HepG2 (cell line): ENCODE measurements around the gene CSHL1.
"Not testable (repeated sequence)": the region's sequence is repeated elsewhere in the genome, so short reads cannot be mapped to it uniquely, and the experiment has no call there.

Experiments
- ARNT2 ChIP-seq: sonication (generic); formaldehyde crosslinking; IDR thresholded peaks from 2 replicates; pipeline ENCODE4 v1.8.0; 2022; ENCODE audit warnings: mild to moderate bottlenecking, low read depth, missing genetic modification reagents, moderate library complexity
- BHLHE40 ChIP-seq: IDR thresholded peaks from 2 replicates; pipeline ENCODE4 v1.6.1; 2011; ENCODE audit warnings: low read length, improper control_type of control experiment
- E2F1 ChIP-seq: sonication (generic); formaldehyde crosslinking; IDR thresholded peaks from 2 replicates; pipeline ENCODE4 v1.5.0; 2020; ENCODE audit warnings: missing genetic modification reagents
- EP300 ChIP-seq, 3 experiments: sonication (generic) in 1 of 3; formaldehyde crosslinking in 1 of 3; IDR thresholded peaks; 2 replicates each; pipeline versions ENCODE4 v1.5.1 to v1.6.1; 2011 to 2020; ENCODE audit warnings: low read depth in 2 of 3, low read length in 2 of 3, borderline replicate concordance in 1 of 3, improper control_type of control experiment in 1 of 3, mild to moderate bottlenecking in 1 of 3, missing genetic modification reagents in 1 of 3, moderate library complexity in 1 of 3
- EZH2 ChIP-seq: conservative IDR thresholded peaks from 2 replicates; pipeline ENCODE4 v1.6.1; 2012; ENCODE audit warnings: mild to moderate bottlenecking, low read depth, low read length, moderate library complexity
- POLR2A ChIP-seq, 2 experiments: IDR thresholded peaks; 2 replicates each; pipeline ENCODE4 v1.6.1; 2011; ENCODE audit warnings: low read depth in 2 of 2, low read length in 2 of 2, mild to moderate bottlenecking in 1 of 2, moderate library complexity in 1 of 2; ENCODE audit not compliant: insufficient read depth in 1 of 2
- POLR2AphosphoS5 ChIP-seq: IDR thresholded peaks from 2 replicates; pipeline ENCODE4 v1.6.1; 2012; ENCODE audit warnings: low read depth, low read length
- STAG1 ChIP-seq: sonication (generic); formaldehyde crosslinking; IDR thresholded peaks from 2 replicates; pipeline ENCODE4 v1.4.0; 2020; ENCODE audit warnings: missing genetic modification reagents
- TBX3 ChIP-seq: fragments of 450-650 bp; IDR thresholded peaks from 2 replicates; pipeline ENCODE4 v1.6.1; 2017; ENCODE audit warnings: antibody characterized with exemption, mild to moderate bottlenecking, inconsistent platforms, borderline replicate concordance
- TOE1 ChIP-seq: sonication (generic); formaldehyde crosslinking; IDR thresholded peaks from 2 replicates; pipeline ENCODE4 v1.4.0; 2020; ENCODE audit warnings: mild to moderate bottlenecking, missing genetic modification reagents
- ZNF501 ChIP-seq: sonication (generic); formaldehyde crosslinking; IDR thresholded peaks from 2 replicates; pipeline ENCODE4 v1.5.1; 2020; ENCODE audit warnings: mild to moderate bottlenecking, moderate library complexity, missing genetic modification reagents
- ZNF709 ChIP-seq: sonication (generic); formaldehyde crosslinking; IDR thresholded peaks from 2 replicates; pipeline ENCODE4 v1.5.0; 2020; ENCODE audit warnings: mild to moderate bottlenecking, missing genetic modification reagents
- TF ChIP-seq, protein P1 (sequence below): sonication (generic); formaldehyde crosslinking; IDR thresholded peaks from 2 replicates; pipeline ENCODE4 v1.5.0; 2020; ENCODE audit warnings: mild to moderate bottlenecking, missing genetic modification reagents, moderate library complexity
- TF ChIP-seq, protein P2 (sequence below): sonication (generic); formaldehyde crosslinking; IDR thresholded peaks from 2 replicates; pipeline ENCODE4 v1.4.0; 2020; ENCODE audit warnings: missing genetic modification reagents, borderline replicate concordance

GRCh38 chr17:63881337-63881736 lies 29.7 kb downstream of the CSHL1 start:
- TF ChIP-seq, protein P1, sequence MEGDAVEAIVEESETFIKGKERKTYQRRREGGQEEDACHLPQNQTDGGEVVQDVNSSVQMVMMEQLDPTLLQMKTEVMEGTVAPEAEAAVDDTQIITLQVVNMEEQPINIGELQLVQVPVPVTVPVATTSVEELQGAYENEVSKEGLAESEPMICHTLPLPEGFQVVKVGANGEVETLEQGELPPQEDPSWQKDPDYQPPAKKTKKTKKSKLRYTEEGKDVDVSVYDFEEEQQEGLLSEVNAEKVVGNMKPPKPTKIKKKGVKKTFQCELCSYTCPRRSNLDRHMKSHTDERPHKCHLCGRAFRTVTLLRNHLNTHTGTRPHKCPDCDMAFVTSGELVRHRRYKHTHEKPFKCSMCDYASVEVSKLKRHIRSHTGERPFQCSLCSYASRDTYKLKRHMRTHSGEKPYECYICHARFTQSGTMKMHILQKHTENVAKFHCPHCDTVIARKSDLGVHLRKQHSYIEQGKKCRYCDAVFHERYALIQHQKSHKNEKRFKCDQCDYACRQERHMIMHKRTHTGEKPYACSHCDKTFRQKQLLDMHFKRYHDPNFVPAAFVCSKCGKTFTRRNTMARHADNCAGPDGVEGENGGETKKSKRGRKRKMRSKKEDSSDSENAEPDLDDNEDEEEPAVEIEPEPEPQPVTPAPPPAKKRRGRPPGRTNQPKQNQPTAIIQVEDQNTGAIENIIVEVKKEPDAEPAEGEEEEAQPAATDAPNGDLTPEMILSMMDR (CRISPR knock-in tag), result peak; percentile 48
- TF ChIP-seq POLR2A (IDR thresholded peaks at IDR 0.05; ENCODE audit: insufficient read depth in 1 of 2, low read depth in 2 of 2, low read length in 2 of 2); TOE1; ZNF501 (CRISPR knock-in tag); BHLHE40; STAG1; TBX3; ZNF709; EP300 (IDR thresholded peaks at IDR 0.05; ENCODE audit: low read depth in 2 of 2, low read length in 2 of 2); EP300 (CRISPR knock-in tag; IDR thresholded peaks at IDR 0.05; ENCODE audit: borderline replicate concordance); ARNT2; EZH2; E2F1 (CRISPR knock-in tag); POLR2AphosphoS5: not testable (repeated sequence)
- TF ChIP-seq, protein P2, sequence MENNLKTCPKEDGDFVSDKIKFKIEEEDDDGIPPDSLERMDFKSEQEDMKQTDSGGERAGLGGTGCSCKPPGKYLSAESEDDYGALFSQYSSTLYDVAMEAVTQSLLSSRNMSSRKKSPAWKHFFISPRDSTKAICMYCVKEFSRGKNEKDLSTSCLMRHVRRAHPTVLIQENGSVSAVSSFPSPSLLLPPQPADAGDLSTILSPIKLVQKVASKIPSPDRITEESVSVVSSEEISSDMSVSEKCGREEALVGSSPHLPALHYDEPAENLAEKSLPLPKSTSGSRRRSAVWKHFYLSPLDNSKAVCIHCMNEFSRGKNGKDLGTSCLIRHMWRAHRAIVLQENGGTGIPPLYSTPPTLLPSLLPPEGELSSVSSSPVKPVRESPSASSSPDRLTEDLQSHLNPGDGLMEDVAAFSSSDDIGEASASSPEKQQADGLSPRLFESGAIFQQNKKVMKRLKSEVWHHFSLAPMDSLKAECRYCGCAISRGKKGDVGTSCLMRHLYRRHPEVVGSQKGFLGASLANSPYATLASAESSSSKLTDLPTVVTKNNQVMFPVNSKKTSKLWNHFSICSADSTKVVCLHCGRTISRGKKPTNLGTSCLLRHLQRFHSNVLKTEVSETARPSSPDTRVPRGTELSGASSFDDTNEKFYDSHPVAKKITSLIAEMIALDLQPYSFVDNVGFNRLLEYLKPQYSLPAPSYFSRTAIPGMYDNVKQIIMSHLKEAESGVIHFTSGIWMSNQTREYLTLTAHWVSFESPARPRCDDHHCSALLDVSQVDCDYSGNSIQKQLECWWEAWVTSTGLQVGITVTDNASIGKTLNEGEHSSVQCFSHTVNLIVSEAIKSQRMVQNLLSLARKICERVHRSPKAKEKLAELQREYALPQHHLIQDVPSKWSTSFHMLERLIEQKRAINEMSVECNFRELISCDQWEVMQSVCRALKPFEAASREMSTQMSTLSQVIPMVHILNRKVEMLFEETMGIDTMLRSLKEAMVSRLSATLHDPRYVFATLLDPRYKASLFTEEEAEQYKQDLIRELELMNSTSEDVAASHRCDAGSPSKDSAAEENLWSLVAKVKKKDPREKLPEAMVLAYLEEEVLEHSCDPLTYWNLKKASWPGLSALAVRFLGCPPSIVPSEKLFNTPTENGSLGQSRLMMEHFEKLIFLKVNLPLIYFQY, result not testable (repeated sequence)
